ENCODE results near the gene VEGFA.

GRCh38 chr6:43741829-43742228 is 28.2 kb upstream of the VEGFA start:
- no peak for TF ChIP-seq EP300 (conservative IDR thresholded peaks at IDR 0.05; ENCODE audit: poor library complexity, severe bottlenecking)
- TF ChIP-seq CTCF (IDR thresholded peaks at IDR 0.05; ENCODE audit: poor library complexity, severe bottlenecking), result no peak
- TF ChIP-seq POLR2AphosphoS5 (IDR thresholded peaks at IDR 0.05), result no peak

All from neural cell (in vitro differentiated cells).